Activated CD4-positive, alpha-beta T cell treated with anti-CD3 and anti-CD28 coated beads, Interleukin-2, amount 50 U/mL, for 48 hours (primary cell): ENCODE measurements around the gene SNAPC4.
"Not testable (repeated sequence)": the region's sequence is repeated elsewhere in the genome, so short reads cannot be mapped to it uniquely, and the experiment has no call there.

ENCODE experiments used
- DNase-seq, 2 experiments: peaks; one replicate each; pipeline ENCODE4 v3.0.0-alpha.2; 2020

SNAPC4 gene

GRCh38 chr9:136352682-136353081 lies 47.3 kb downstream of the SNAPC4 start:
- no peak for DNase-seq

- DNase-seq, result not testable (repeated sequence)
Measured at GRCh38 chr9:136351868-136352267, 48.1 kb downstream of the SNAPC4 start.

- DNase-seq, result no peak
Measured at GRCh38 chr9:136351252-136351800, 48.6 kb downstream of the SNAPC4 start.
